Tibial nerve (tissue), 4 donors: ENCODE measurements around the gene PLEKHB1.

Experiments
- EP300 ChIP-seq, 2 donors: sonication (generic); formaldehyde crosslinking; IDR thresholded peaks; one replicate each; pipeline ENCODE4 v1.6.1; 2017; ENCODE audit warnings: antibody characterized with exemption in 2 of 2, mild to moderate bottlenecking in 1 of 2
- POLR2A ChIP-seq, 2 donors: fragments of 450-650 bp; IDR thresholded peaks; one replicate each; pipeline ENCODE4 v1.6.1; 2017; ENCODE audit warnings: antibody characterized with exemption in 2 of 2, mild to moderate bottlenecking in 2 of 2, moderate library complexity in 2 of 2
- TF ChIP-seq, protein P1 (sequence below), 5 experiments: fragments of 200-600 bp in 3 of 5; fragments of 450-650 bp in 2 of 5; sonication (generic) in 3 of 5; IDR thresholded peaks; one replicate each; pipeline ENCODE4 v1.5.1; 2016 to 2019; ENCODE audit warnings: antibody characterized with exemption in 5 of 5, mild to moderate bottlenecking in 3 of 5, moderate library complexity in 2 of 5

GRCh38 chr11:73645972-73646631 lies at the start of gene PLEKHB1:
- TF ChIP-seq, protein P1, sequence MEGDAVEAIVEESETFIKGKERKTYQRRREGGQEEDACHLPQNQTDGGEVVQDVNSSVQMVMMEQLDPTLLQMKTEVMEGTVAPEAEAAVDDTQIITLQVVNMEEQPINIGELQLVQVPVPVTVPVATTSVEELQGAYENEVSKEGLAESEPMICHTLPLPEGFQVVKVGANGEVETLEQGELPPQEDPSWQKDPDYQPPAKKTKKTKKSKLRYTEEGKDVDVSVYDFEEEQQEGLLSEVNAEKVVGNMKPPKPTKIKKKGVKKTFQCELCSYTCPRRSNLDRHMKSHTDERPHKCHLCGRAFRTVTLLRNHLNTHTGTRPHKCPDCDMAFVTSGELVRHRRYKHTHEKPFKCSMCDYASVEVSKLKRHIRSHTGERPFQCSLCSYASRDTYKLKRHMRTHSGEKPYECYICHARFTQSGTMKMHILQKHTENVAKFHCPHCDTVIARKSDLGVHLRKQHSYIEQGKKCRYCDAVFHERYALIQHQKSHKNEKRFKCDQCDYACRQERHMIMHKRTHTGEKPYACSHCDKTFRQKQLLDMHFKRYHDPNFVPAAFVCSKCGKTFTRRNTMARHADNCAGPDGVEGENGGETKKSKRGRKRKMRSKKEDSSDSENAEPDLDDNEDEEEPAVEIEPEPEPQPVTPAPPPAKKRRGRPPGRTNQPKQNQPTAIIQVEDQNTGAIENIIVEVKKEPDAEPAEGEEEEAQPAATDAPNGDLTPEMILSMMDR (IDR thresholded peaks at IDR 0.05), result no peak
- no peak for TF ChIP-seq POLR2A (IDR thresholded peaks at IDR 0.05)
- no peak for TF ChIP-seq EP300 (IDR thresholded peaks at IDR 0.05)
